GM04503 (cell line): ENCODE measurements around the gene EPG5.
"Not testable (repeated sequence)": the region's sequence is repeated elsewhere in the genome, so short reads cannot be mapped to it uniquely, and the experiment has no call there.

ENCODE experiments used
- DNase-seq: peaks from one replicate; pipeline ENCODE4 v3.0.0-alpha.2; 2012; ENCODE audit warnings: low read depth

The EPG5 gene

DNA sequence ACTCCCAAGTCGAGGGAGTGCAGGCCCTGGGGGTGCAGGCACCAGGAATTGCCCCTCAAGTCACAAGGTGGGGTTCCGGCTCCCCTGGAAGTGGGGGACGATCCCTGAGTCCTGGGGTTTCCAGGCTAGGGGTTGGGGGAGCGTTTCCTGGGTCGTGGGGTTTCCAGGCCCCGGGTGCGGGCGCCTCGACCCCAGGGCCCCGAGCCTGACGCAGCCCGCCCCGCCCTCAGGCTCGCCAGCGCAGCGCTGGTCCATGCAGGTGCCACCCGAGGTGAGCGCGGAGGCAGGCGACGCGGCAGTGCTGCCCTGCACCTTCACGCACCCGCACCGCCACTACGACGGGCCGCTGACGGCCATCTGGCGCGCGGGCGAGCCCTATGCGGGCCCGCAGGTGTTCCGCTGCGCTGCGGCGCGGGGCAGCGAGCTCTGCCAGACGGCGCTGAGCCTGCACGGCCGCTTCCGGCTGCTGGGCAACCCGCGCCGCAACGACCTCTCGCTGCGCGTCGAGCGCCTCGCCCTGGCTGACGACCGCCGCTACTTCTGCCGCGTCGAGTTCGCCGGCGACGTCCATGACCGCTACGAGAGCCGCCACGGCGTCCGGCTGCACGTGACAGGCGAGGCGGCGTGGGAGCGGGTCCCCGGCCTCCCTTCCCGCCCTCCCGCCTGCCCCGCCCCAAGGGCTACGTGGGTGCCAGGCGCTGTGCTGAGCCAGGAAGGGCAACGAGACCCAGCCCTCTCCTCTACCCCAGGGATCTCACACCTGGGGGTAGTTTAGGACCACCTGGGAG lies 129.7 kb downstream of the EPG5 start:
- DNase-seq = no peak

DNA sequence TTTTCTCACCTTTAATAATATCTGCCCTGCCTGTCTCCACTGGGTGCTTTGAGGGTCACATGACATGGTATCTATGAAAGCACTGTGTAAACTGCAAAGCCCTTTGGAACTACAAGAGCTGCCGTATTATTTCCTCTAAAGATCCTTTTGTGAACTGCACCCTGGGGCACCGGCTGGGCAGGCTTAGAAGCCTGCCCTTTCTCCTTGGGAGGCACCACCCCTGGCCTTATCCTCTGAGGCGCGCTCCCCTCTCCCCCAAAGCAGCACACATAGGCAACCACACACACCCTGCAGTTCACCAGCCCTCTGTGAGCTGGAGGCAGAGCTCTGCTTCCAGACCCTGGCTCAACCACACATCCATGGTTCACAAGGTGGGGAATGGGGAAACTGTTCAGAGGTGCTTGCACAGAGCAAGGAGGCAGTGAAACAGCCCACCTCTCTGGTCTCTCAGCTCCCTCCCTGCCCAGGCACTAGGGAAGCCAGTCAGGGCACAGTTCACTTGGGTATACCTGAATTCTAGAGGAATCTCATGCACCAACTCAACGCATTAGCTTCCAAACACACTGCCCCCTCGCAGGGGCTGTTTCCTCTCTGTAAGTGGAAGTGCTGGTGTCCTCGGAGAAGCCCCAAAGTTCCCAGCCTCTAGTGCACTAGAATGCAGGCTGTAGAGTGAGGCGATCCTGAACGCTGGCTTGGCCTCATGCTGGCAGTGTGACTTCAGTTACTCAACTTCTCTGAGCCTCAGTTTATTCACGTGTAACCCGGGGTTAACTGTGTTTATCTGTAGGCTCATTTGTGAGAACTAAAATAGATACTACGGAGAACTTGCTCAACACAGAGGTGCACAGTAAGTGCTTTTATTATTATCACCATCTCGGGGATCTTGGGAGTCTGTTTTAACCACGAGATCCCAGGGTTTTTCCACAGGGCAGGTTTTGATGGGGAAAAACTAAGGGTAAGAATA lies 130.6 kb downstream of the EPG5 start:
- DNase-seq = no peak

DNA sequence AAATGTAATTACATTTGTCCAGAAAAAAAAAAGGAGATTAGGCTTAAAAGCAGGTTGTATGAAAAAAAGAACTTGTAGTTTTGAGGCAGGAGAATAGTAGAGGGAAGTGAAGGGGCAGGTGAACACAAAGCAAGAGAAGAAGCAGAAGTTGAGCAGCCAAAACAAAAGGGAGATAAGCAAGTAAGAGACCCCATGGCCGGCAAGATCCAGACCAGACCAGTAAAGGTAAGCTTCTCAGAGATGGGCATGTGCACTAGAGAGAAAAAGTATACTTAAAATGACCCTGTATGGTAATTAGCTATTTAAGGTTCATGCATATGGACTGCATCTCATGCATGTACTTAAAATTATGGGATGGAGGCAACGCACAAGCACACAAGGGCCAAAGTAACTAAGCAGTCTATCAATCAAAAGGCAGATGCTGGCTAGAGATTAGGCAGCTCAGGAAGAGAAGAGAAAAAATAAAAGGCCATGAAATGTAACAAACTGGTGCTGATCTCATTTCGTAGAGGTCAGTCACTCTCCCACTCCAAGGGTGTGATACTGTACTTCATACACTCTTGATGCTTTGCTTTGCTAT lies 132.0 kb downstream of the EPG5 start:
- DNase-seq = no peak

DNA sequence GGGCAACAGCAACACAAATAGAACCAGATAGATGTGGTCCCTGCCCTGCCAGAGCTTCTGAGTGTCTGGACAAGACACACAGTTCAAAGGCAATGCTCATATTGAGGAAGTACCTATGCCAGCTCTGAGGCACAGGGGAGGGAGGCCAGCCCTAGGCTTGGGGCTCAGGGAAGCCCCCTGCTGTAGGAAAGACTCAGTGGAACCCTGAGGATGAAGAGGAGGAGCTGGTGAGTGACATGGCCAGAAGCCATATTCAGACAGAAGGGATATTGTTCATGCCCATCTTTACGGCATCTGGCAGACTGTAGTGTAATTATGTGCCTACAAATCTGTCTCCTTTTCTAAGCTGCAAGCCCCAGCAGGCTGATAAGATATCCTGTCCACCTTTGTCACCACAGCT lies 132.8 kb downstream of the EPG5 start:
- DNase-seq = no peak

DNA sequence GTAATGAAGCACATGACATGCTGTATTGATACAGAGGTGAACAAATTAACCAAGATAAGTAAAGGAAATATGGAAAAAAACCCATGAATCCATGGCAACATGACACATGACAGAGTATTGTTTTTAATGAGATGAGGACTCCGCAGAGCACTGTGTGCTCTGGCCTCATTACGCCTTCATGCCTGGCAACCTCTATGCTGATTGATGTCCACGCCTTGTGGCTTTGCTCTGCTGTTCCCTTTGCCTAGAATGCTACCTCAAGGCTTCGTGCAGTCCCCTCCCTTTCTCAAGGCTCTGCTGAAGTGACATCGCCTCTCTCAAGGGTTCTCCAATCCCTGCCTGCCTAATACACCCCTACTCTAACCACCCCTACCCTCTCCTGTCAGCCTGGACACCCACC lies 133.3 kb downstream of the EPG5 start:
- no peak for DNase-seq

DNA sequence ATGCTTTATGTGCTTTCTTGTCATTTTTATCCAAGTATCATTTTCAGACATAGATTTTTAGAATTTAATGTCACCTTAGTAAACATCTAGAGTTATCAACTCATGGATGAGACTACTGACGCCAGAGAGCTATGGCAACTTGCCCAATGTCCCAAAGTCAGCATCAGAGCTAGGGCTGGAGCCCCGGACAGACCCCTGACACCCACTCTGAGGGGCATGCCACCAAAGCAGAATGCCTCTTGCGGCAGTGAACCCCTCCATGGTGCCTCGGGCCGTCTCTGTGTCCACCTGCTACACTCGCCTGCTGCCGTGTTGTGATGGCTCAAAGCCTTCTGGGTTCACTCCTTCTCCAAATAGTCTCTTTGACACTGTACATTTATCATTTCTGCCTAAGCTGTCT lies 136.2 kb downstream of the EPG5 start:
- DNase-seq = no peak

DNA sequence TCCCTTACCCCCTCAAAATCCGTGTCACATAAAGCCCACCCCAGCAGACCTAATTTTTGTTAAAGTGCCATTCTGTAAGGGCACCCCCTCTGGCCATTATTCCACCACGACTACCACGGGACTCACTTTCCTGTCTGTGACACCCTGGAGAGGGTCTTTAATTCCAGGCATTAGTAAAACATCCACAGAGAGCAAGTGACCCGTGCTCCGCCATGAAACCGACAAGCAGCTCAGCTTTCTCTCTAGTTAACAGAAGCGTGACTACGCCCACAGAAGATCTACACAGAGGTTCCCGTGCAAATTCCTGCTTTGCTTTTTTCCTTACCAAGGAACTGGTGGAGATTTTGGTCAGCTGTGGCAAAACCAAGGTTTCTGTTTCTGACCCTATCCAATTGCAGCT lies 137.3 kb downstream of the EPG5 start:
- no peak for DNase-seq

DNA sequence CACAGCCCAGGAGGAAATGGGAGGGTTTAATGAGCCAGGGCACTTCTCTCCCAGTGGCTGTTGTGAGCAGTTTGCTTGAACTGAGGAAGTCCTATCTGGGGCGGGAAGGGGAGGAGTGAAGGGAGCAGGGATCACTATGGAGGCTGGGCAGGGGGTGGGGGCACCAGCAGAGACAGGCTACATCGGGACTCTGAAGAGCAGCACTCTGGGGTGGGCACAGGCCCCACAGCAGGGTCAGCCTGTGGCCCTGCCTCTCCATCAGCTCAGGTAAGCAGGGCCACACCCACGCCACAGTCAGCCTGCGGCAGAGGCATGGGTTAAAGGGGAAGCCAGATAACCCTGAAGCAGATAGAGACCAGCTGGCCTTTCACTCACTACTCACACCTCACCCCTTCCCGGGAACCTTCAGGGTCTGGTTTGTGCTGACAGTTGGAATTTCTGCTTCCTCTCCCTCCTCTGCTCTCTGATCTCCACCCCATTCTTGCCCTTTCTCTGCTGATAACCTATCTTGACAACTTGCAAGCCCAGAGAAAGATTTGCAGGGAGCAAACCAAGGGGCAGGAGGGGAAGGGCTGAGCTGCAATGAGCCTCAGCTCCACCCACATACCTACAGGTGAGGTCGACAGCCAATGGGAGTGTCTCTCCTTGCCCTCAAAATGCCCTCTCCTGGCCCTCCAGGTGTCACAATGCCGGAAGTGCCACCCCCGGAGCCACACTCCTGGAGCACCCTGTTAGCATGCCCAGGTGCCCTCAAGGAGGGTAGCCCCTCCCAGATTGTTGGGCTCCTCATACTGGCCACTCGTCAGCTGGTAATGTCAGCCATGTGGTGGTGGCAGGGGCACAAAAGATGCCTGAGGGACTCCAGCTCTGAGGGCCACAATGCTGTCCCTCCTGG lies 138.0 kb downstream of the EPG5 start:
- DNase-seq = no peak

DNA sequence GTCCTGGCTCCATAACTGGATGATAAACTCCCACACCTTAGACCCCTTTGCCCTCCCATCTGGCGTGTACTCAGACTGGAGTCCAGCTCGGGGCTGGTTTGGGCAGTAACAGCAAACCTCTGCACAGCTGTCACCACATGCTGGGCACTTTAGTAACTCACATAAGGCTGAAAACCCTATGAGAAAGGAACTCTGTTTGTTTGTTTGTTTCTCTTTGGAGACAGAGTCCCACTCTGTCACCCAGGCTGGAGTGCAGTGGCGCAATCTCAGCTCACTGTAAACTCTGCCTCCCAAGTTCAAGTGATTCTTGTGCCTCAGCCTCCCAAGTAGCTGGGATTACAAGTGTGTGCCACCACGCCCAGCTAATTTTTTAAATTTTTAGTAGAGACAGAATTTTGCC lies 140.4 kb downstream of the EPG5 start:
- not testable (repeated sequence) for DNase-seq

DNA sequence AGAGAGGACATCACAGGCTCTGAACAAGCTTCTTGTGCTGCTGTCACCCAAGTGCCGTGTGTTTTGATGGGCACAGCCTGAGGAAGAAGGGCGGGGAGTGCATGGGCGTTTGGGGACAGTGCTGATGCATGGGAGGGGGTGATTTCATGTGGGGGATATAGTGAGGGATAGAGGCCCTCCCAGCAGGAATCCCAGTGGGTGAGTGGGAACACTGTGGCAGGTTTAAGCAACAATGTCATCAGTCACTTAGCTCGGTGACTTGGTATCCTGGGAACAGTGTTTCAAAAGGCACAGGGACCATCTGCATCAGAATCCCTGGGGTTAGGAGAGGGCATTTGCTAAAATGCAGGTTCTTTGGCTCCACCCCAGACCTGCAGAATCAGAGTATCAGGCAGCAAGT lies 141.0 kb downstream of the EPG5 start:
- no peak for DNase-seq

DNA sequence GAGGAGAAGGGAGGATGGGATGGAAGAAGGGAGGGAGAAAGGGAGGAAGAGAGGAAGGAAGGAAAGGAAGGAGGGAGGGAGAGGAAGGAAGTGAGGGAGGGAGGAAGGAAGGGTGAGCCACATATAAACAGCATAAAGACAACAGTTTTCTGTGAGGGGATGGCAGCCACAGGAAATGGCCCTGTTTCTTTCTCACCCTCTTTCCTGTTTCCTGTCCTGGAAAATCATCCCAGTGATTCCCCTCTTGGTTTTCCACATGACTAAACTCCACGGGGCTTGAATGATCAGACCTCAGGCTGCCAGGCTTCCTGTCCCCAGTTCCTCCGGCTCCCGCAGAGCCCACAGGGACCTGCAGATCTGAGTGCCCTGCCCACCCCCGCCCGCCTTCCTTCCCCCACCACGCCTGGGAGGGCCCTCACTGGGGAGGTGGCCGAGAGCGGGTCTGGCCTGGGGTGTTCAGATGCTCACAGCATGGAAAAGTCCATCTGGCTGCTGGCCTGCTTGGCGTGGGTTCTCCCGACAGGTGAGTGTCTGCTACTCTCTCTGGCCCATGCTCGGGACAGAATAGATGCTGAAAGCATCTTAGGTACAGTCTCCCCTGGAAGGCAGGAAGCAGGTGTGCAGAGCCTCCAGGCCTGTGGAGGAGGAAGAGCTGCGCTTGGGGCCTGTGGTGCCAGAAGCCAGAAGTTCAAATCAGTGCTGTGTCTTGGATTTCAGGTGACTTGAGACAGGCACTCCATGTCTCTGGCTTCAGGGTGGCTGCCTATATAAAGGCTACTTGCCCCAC lies 141.7 kb downstream of the EPG5 start, which contains the start of gene SIGLEC15:
TSS of gene SIGLEC15 (plus strand) at position 418 of the 787 bp plus-strand sequence. CDS start at position 472, 54 bp downstream.
- DNase-seq = no peak

DNA sequence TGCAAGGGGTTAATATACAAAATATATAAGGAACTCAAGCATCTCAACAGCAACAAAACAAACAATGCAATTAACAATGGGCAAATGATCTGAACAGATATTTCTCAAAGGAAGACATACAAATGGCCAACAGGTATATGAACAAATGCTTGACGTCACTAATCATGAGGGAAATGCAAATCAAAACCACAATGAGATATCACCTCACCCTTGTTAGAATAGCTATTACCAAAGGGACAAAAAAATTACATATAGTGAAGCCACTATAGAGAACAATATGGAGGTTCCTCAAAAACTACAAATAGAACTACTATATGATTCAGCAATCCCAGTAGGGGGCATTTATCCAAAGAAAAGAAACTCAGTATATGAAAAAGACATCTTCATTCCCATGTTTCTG lies 145.4 kb downstream of the EPG5 start:
- DNase-seq = no peak

DNA sequence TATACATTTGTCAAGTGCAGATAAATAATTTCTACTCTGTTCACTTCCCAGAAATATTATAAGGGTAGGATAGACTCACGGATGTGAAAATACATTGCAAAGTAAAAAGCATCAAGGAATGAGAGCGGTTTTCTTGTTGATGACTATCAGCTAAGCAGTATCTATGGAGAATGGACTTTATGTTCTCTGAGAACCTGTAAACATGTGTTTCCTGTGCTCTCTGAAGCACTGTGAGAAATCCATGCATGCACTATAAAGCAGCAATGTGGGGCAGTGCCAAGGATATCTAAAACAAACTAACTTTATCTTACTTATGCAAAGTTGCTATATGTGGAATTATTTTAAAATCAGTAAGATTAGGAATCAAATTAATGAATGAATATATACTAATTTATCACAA lies 146.1 kb downstream of the EPG5 start:
- no peak for DNase-seq

DNA sequence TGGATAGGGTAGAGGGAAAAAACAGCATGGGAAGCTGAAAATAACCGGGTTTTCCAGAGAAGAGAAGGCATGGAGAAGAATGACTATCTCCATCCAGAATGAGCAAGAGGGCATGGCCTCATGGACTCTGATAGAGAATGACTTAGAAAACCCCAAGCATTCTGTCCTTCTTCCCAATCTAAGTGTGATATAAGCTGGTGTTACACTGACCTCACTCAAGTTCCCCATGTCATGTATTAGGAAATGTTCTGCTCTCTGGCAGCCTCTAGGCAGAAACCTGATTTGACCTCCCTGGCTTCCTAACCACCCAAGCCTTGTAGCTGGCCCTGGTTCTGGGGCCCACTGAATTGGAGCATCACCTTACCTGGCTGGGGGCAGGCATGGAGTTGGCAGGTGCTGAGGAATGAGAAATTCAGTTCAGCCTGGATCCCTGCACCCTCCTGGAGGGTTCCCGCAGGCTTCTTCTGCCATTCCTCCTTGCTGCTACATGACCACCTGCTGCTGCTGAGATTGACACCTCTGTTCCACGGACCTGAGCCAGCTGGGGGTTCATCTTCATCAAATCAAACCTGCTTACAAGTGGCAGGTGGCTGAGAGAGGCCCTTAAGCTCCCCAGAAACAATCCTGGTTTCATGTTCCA lies 146.9 kb downstream of the EPG5 start:
- no peak for DNase-seq

DNA sequence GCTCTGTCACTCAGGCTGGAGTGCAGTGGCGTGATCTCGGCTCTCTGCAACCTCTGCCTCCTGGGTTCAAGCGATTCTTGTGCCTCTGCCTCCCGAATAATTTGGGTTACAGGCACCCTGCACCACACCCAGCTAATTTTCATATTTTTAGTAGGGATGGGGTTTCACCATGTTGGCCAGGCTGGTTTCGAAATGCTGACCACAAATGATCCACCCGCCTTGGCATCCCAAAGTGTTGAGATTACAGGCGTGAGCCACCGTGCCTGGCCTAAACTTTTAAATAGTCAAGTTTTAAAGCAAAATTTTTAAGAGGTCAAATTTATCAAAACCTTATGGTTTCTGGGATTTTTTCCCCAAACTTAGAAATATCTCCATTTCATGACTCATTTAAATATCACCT lies 148.4 kb downstream of the EPG5 start:
- not testable (repeated sequence) for DNase-seq

DNA sequence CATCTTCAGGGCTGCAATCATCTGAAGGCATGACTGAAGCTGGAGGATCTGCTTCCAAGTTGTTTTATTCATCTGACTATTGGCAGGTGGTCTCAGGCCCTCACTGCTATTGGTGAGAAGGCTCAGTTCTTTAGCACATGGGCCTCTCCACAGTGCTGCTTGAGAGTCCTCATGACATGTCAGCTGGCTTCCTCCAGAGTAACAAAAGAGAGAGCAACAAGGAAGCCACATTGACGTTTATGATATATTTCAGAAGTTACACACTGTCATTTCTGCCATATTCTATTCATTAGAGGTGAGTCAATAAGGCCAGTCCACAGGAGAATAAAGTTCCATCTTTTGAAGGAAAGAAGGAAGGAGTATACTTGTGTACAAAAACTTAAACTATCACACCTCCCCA lies 149.6 kb downstream of the EPG5 start:
- DNase-seq = no peak

DNA sequence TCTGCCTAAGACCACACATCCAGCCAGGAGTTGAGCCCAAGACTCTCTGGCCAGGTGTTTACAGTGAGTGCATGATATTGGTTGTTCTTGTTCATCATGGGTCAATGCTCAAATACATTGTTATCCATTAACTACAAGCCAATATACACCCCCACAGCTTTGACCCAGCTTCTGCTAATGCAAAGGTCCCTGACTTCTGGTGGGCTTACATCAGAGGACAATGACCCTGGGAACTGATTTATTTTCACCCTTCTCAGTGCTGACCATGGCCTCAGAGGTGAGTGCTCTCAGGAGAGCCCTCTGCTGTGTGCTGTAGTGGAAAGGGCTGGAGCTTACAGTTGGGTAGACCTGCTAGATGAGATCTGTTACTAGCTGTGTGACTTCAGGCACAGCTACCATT lies 152.4 kb downstream of the EPG5 start:
- DNase-seq = not testable (repeated sequence)

DNA sequence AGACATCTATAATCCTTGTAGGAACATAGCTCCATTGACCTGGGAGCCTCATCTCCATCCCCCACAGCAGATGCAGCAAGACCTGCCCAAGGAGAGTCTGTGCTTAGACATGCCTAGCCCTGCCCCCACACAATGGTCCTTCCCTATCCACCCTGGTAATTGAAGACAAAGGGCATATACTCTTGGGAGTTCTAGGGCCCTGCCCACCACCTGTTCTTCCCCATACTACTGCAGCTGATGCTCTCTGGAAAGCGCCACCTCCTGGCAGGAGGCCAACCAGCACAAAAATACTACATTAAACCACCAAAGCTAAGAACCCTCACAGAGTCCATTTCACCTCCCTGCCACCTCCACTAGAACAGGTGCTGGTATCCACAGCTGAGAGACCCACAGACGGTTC lies 160.0 kb downstream of the EPG5 start:
- not testable (repeated sequence) for DNase-seq

DNA sequence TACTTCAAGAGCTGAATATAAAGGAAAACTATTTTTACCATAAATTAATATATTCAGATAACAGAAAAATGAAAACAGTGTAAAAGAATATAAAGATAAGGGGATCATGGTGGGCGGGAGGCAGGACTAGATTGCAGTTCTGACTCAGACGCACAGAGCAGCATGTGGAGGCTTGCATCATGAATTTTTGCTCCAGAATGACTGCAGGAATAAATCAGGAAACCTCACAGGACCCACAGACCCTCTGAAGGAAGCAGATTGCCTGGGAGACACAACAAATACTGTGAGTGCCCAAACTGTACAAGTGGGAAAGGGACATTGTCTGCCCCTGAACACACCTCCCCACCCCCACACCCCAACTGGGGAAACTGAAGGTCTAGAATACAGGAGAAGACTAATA lies 160.9 kb downstream of the EPG5 start:
- DNase-seq = no peak

DNA sequence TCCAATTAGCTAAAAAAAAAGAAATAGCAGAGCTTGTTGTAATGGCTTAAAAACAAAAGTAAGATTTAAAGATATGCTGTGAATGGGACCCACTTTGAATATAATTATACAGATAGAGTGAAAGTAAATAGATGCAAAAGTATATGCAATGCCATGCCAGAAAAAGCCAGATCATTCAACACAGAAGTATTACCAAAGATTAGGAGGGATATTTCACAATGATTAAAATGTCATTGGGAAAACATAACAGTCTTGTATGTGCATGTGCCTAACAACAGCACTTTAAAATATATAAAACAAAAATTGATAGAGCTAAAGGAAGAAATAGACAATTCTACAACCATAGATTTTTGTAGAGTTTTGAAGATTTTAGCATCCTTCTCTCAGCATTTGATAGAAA lies 161.6 kb downstream of the EPG5 start:
- DNase-seq = no peak
